Ovary (tissue), 3 donors: ENCODE data around the gene C16orf95.

Source experiments
- POLR2A ChIP-seq: fragments of 450-650 bp; IDR thresholded peaks from one replicate; pipeline ENCODE4 v1.6.1; 2017; ENCODE audit warnings: antibody characterized with exemption, mild to moderate bottlenecking, moderate library complexity
- TF ChIP-seq, protein P1 (sequence below), 3 donors: fragments of 450-650 bp in 2 of 3; fragments of 200-600 bp in 1 of 3; IDR thresholded peaks; one replicate each; pipeline versions ENCODE4 v1.5.1 to v1.8.0; 2016 to 2022; ENCODE audit warnings: antibody characterized with exemption in 3 of 3, mild to moderate bottlenecking in 1 of 3
- donor health status: DM: no; HTN: no; CAD: no.

DNA sequence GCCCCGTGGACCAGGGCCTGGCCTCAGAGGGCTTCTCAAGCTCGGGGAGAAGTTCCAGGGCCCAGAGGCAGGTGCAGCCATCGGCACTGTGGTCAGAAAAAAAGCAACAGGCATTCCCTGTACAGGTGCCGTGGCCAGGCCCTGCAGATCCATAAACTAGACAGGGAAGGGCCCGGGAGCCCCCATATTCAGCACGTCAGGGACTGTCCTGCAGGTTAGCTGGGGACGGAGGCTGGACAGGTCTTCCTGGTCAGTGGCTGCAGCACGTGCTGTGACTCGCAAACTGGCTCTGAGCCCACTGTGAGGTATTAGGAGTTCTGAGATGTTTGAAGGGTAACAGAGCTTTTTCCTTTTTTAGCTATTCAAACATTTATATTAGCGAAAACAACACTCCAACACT lies 15.0 kb upstream of the C16orf95 start:
- TF ChIP-seq, protein P1, sequence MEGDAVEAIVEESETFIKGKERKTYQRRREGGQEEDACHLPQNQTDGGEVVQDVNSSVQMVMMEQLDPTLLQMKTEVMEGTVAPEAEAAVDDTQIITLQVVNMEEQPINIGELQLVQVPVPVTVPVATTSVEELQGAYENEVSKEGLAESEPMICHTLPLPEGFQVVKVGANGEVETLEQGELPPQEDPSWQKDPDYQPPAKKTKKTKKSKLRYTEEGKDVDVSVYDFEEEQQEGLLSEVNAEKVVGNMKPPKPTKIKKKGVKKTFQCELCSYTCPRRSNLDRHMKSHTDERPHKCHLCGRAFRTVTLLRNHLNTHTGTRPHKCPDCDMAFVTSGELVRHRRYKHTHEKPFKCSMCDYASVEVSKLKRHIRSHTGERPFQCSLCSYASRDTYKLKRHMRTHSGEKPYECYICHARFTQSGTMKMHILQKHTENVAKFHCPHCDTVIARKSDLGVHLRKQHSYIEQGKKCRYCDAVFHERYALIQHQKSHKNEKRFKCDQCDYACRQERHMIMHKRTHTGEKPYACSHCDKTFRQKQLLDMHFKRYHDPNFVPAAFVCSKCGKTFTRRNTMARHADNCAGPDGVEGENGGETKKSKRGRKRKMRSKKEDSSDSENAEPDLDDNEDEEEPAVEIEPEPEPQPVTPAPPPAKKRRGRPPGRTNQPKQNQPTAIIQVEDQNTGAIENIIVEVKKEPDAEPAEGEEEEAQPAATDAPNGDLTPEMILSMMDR (IDR thresholded peaks at IDR 0.05): no peak
- no peak for TF ChIP-seq POLR2A
